ENCODE measurements around the gene LCE4A. TPM values are rescaled to one million over a fixed set of nuclear protein-coding genes. Genes with fewer than 3 reads are reported as not detected.

Gene LCE4A
- not detected in 2 replicates for total RNA-seq

GRCh38 chr1:152707860-152708259 lies at the start of gene LCE4A:
TSS of gene LCE4A (plus strand) at chr1:152708160. CDS start at chr1:152709076, 916 bp downstream.

GRCh38 chr1:152663098-152663497 lies 44.9 kb upstream of the LCE4A start, which contains the start of gene LCE2D:
TSS of gene LCE2D (plus strand) at chr1:152663380. CDS start at chr1:152664106, 726 bp downstream.

GRCh38 chr1:152674983-152675382 lies 33.0 kb upstream of the LCE4A start, which contains the start of gene LCE2C:
TSS of gene LCE2C (plus strand) at chr1:152675279. CDS start at chr1:152676016, 737 bp downstream.

GRCh38 chr1:152685823-152686222 lies 22.1 kb upstream of the LCE4A start, which contains the start of gene LCE2B:
TSS of gene LCE2B (plus strand) at chr1:152686123. CDS start at chr1:152686844, 721 bp downstream.

GRCh38 chr1:152697701-152698600 lies 10.0 kb upstream of the LCE4A start, which contains the start of gene LCE2A:
TSS of gene LCE2A (plus strand) at chr1:152698345. CDS start at chr1:152698902, 557 bp downstream.

GRCh38 chr1:152757747-152758146 lies 49.8 kb downstream of the LCE4A start, which contains the start of gene KPRP:
TSS of gene KPRP (plus strand) at chr1:152758025. CDS start at chr1:152759589, 1,564 bp downstream.

Other genes with a start within 250 kb of the LCE4A start
- not detected in 2 replicates for gene LCE5A, start 197.4 kb upstream of the LCE4A start, total RNA-seq
- gene CRCT1, start 193.7 kb upstream of the LCE4A start, total RNA-seq, result not detected in 2 replicates
- not detected in 2 replicates for gene LCE3E, start 141.4 kb upstream of the LCE4A start, total RNA-seq
- gene LCE3D, start 127.6 kb upstream of the LCE4A start, total RNA-seq, result not detected in 2 replicates
- not detected in 2 replicates for gene LCE3C, start 107.9 kb upstream of the LCE4A start, total RNA-seq
- not detected in 2 replicates for gene LCE3B, start 94.3 kb upstream of the LCE4A start, total RNA-seq
- gene LCE3A, start 85.1 kb upstream of the LCE4A start, total RNA-seq, result not detected in 2 replicates
- not detected in 2 replicates for gene LCE2D, start 44.8 kb upstream of the LCE4A start, total RNA-seq
- gene LCE2C, start 32.9 kb upstream of the LCE4A start, total RNA-seq, result not detected in 2 replicates
- gene LCE2B, start 22.0 kb upstream of the LCE4A start, total RNA-seq, result not detected in 2 replicates
- gene LCE2A, start 9.8 kb upstream of the LCE4A start, total RNA-seq, result not detected in 2 replicates
- gene KPRP, start 49.9 kb downstream of the LCE4A start, total RNA-seq, result not detected in 2 replicates
- gene LCE1F, start 67.0 kb downstream of the LCE4A start, total RNA-seq, result not detected in 2 replicates
- gene LCE1E, start 78.1 kb downstream of the LCE4A start, total RNA-seq, result not detected in 2 replicates
- gene LCE1D, start 88.6 kb downstream of the LCE4A start, total RNA-seq, result not detected in 2 replicates
- gene LCE1C, start 98.5 kb downstream of the LCE4A start, total RNA-seq, result not detected in 2 replicates
- not detected in 2 replicates for gene LCE1B, start 103.8 kb downstream of the LCE4A start, total RNA-seq
- not detected in 2 replicates for gene LCE1A, start 119.3 kb downstream of the LCE4A start, total RNA-seq
- gene LCE6A, start 134.7 kb downstream of the LCE4A start, total RNA-seq, result not detected in 2 replicates
- not detected in 2 replicates for gene LCE7A, start 151.8 kb downstream of the LCE4A start, total RNA-seq
- not detected in 2 replicates for gene SMCP, start 170.2 kb downstream of the LCE4A start, total RNA-seq
- not detected in 2 replicates for gene IVL, start 200.4 kb downstream of the LCE4A start, total RNA-seq
- gene SPRR5, start 239.0 kb downstream of the LCE4A start, total RNA-seq, result not detected in 2 replicates

Data from mammary microvascular endothelial cell (primary cell).